NCI-H510A treated with DMSO at 0.1 percent for 48 hours (cell line): Measurements from ENCODE around the gene NT5DC3.
"Not testable (repeated sequence)": the region's sequence is repeated elsewhere in the genome, so short reads cannot be mapped to it uniquely, and the experiment has no call there.

Source experiments
- DNase-seq: peaks from one replicate; lab custom pipeline; 2025; lab: John Stamatoyannopoulos, UW

The NT5DC3 gene

DNA sequence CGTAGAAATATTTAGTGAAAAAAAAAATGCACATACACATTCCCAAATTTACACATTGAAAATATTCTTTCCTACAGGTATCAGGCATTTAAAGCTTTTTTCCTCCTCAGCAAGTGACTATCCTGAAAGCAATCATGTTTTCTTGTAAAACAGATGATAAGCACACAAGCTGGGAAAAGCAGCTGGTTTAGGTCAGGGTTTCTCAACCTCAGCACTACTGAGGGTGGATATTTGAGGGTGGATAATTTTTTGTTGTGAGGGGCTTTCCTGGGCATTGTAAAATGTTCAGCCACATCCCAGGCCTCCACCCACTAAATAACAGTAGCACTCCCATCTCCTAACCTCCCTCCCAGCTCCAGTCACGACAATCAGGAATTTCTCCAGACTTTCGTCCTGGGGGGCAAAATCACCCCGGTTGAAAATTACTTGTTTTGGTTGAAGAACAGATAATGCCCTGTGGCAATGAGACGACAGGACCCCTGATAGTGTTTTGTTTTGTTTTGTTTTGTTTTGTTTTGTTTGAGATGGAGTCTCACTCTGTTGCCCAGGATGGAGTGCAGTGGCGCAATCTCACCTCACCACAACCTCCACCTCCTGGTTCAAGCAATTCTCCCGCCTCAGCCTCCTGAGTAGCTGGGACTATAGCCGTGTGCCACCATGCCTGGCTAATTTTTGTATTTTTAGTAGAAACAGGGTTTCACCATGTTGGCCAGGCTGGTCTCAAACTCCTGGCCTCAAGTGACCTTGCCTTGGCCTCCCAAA lies 15.0 kb upstream of the NT5DC3 start:
- DNase-seq = no peak

GRCh38 chr12:103855036-103855712 lies 14.1 kb upstream of the NT5DC3 start:
- DNase-seq = peak; percentile 41

- DNase-seq = no peak
Observed at GRCh38 chr12:103854372-103854973, 13.4 kb upstream of the NT5DC3 start.

GRCh38 chr12:103852498-103852997 lies 11.5 kb upstream of the NT5DC3 start:
- DNase-seq = peak; percentile 95

DNA sequence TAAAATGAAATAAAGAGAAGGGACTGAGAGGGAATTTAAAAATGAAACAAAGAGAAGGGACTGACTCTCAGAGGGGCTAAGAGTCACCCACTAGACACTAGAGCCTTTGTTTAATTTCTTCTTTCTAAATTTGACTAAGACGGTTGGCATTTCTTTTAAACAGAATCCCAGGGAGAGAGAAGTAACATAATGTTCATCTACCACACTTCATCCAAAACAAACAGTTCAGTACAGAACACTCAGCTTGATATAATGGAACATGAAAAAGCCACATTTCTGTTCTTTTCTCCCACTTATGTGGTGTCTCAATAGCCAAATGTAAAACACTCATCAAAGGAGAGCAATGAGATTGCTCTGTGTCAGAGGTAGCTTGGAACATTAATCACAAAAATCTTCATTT lies 10.1 kb upstream of the NT5DC3 start:
- no peak for DNase-seq

GRCh38 chr12:103850429-103850828 lies 9.4 kb upstream of the NT5DC3 start:
- no peak for DNase-seq

DNA sequence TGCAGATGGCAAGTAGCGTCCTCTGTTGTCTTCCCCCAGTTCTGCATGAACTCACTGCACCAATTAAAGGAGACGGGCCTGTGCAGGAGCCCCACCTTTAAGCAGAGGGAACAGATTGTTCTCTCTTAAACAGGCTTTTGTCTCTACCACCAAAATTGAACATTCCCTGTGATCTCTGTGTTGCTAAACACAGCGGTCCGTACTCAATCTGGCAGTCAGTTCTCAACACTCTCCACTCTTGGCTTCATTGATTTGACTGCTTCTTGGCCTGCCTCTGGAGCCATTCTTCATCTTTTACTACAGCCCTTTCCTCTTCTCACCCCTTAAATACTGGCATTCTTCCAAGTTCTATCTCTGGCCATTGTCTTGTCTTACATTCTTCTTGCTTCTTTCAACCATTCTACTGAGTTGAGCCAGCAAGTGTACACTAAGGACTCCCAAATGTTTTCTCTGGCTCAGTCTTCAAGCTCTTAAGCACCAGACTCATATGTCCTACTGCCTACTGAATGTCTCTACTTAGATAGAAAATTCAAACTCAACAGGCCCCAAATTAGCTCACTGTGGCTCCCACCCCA lies 8.0 kb upstream of the NT5DC3 start:
- no peak for DNase-seq

DNA sequence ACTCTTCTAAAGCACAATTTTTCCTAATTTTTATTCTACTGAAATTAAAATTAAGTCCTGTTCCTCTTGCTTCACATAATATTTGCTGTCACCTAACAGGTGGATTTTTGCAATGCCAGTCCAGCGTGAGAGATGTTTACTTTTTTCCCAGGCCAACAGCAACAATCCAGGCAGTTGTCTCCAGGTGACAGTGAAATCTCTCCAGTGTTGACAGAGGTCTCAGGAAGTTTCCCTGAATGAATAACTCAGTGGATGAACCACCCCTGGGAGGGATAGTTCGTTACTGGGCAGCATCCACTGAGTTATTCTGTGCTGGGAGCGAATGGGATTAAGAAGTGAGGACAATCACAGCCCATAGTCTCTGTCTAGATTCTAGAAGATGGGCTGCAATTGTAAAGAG lies 7.1 kb upstream of the NT5DC3 start:
- peak; percentile 61 for DNase-seq

- DNase-seq = no peak
Observed at GRCh38 chr12:103846415-103846814, 5.4 kb upstream of the NT5DC3 start.

DNA sequence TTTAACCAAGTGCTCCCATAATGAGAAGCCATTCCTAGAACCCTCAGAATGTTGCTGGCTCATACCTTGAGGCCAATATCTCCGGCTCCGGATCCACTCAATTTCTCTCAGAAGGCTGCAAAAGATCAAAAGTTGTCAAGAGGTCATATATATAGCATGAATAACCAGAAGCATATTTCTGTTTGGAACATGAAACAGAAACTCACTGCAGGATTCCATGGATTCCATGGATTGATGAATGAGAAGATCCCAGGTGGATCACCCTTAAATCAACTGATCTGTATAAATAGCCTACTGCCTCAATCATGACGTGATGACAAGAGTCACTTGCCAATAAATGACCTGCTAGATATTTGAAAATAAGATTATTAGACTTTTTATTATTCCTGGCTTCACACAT lies 3.3 kb upstream of the NT5DC3 start:
- DNase-seq = no peak

- no peak for DNase-seq
Observed at GRCh38 chr12:103841690-103842584, 903 bp upstream of the NT5DC3 start.

- DNase-seq = no peak
Observed at GRCh38 chr12:103840462-103840875, 565 bp downstream of the NT5DC3 start.

DNA sequence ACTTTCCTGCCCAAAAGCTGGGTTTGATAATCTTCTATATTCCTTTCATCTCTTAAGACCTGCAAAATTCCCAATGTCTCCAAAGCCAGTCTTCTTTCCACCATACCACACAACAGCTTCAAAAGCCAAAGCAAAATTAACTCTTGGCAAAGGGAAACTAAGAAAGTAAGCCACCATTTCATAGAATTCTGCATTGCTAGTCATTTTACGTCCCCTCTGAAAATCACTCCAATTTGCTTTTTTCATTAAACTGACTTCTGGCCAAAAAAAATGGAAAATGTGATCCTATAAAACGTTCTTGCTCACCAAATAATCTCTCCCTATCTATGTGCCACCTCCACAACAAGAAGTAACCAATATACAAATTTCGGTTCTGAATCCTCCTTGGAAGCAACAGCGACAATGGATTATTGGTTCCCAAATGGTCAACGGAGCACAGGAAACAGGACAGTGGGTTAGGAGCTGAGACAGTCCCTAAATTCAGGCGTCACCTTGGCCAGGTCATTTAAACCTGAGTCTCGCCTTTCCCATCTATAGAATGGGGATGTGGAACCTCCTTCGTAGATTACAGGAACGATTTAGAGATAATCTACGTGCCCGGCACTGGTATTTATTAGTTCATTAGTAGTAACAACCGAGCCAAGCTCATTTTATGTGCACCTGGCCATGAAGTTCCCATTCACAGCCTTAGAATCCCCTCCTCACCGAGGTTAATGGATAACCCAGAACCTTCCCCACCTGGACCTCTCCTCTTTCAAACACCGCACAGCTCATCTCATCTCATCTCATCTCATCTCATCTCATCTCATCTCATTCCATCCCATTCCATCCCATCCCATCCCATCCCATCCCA lies 1.2 kb downstream of the NT5DC3 start:
- DNase-seq = no peak

DNA sequence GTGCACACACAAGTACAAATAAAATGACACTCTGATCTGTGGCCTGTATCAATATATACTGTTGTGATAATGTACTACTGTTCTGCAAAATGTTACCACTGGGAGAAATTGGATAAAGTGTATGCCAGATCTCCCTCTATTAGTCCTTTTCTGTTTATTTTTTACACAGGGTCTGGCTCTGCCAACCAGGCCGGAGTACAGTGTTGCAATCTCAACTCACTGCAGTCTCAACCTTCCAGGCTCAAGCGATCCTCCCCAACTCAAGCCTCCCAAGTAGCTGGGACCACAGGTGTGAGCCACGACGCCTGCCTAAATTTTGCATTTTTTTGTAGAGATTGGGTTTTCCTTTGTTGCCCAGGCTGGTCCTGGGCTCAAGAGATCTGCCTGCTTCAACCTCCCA lies 1.9 kb downstream of the NT5DC3 start:
- DNase-seq = no peak

DNA sequence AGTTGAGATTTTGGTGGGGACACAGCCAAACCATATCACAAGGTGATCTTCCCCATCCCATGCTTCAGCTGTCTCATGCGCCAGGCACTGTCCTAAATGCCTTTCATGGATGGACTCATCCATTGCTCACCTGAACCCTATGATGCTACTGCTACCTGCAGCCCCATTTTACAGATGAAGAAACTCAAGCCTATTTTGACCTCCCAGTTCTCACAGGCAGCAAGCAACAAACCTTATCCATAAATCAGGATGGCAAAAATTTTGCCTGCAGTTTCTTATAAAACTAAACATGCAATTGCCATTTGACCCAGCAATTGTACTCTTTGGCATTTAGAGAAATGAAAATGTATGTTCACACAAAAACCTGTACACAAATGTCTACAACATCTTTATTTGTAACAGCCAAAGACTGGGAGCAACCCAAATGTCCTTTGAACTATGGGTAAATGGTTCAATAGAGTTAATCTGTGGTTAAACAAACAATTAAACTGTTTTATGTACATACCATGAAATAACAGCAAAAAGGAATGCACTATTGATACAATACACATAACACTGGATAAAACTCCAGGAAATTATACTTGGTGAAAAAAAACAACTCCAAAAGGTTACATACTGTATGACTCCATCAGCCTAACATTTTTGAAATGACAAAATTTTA lies 2.6 kb downstream of the NT5DC3 start:
- DNase-seq = no peak

DNA sequence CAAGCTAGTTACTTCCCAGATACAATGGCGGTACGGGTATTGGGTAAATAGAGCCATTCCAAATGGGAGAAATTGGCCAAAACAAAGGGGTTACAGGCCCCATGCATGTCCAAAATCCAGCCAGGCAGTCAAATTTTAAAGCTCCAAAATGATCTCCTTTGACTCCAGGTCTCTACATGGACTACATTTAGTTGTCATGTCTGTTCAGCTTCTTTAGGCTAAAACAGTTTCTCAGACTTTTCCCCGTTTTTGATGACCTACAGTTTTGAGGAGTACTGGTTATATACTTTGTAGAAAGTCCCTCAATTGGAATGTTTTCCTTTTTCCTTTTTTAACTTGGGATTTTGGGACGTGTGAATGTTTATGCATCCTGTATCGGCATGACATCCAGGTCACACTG lies 4.7 kb downstream of the NT5DC3 start:
- no peak for DNase-seq

DNA sequence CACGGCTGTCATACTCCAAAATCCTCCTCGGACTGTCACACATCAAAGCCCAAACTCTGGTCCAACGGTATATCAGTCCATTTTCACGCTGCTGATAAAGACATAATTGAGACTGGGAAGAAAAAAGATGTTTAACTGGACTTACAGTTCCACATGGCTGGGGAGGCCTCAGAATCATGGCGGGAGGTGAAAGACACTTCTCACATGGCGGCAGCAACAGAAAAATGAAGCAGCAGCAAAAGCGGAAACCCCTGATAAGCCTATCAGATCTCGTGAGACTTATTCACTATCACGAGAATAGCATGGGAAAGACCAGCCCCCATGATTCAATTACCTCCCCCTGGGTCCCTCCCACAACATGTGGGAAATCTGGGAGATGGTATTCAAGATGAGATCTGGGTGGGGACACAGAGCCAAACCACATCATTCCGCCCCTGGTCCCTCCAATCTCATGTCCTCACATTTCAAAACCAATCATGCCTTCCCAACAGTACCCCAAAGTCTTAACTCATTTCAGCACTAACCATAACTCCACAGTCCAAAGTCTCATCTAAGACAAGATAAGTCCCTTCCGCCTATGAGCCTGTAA lies 5.2 kb downstream of the NT5DC3 start:
- not testable (repeated sequence) for DNase-seq

DNA sequence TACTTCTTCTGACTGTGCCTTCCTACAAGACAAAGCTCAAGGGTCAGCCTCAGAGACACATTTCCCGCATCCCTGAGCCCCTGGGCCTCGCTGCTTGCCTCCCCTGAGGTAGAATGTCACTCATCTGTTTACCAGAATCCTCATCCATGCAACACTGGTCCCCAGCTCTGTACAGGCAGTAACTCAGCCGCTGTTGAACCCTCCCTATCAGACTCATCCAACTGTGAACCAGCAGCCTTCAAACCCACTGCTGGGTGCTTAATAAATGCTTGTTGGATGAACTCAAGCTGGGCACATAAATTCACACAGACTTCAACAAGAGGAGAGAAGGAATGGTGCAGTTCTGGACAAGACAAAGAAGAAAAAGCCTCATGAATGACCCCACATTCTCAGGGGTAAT lies 6.1 kb downstream of the NT5DC3 start:
- no peak for DNase-seq

- no peak for DNase-seq
Observed at GRCh38 chr12:103833891-103834290, 7.1 kb downstream of the NT5DC3 start.
